Glutamatergic neuron (in vitro differentiated cells): ENCODE results near the gene NIPA2. TPM values are rescaled to one million over a fixed set of nuclear protein-coding genes. Genes with fewer than 3 reads are reported as not detected.

Experiments
- DNase-seq: peaks from one replicate; pipeline ENCODE4 v3.0.0; 2022
- H3K27ac Mint-ChIP-seq: one replicate; pipeline ENCODE4 v1.8.0; 2020; ENCODE audit warnings: mild to moderate bottlenecking, mixed read lengths, inconsistent platforms; ENCODE audit not compliant: unreplicated experiment
- H3K27me3 Mint-ChIP-seq: one replicate; pipeline ENCODE4 v1.8.0; 2020; ENCODE audit warnings: mild to moderate bottlenecking, moderate library complexity, mixed read lengths, inconsistent platforms; ENCODE audit not compliant: unreplicated experiment
- H3K36me3 Mint-ChIP-seq: one replicate; pipeline ENCODE4 v1.8.0; 2020; ENCODE audit warnings: mild to moderate bottlenecking, mixed read lengths, inconsistent platforms; ENCODE audit not compliant: unreplicated experiment
- H3K4me1 Mint-ChIP-seq: one replicate; pipeline ENCODE4 v1.8.0; 2020; ENCODE audit warnings: mild to moderate bottlenecking, low read depth, mixed read lengths, inconsistent platforms; ENCODE audit not compliant: unreplicated experiment
- H3K4me3 Mint-ChIP-seq: one replicate; pipeline ENCODE4 v1.8.0; 2020; ENCODE audit warnings: mild to moderate bottlenecking, mixed read lengths, inconsistent platforms; ENCODE audit not compliant: unreplicated experiment
- H3K9me3 Mint-ChIP-seq: one replicate; pipeline ENCODE4 v1.8.0; 2020; ENCODE audit warnings: mild to moderate bottlenecking, moderate library complexity, mixed read lengths, inconsistent platforms; ENCODE audit not compliant: unreplicated experiment
- total RNA-seq: library from RNA; stranded (reverse); fragmentation: NEBNext Ultra II Directional; extraction: Animal tissue kit (Norgen Biotek cat#: 25700); gene quantifications from one replicate; pipeline ENCODE4 v1.2.1, GENCODE V29; 2021; ENCODE audit not compliant: unreplicated experiment
- TF ChIP-seq, protein P1 (sequence below): fragments of 200-600 bp; sonication (generic); IDR thresholded peaks from one replicate; pipeline ENCODE4 v1.5.0; 2021; ENCODE audit not compliant: partially characterized antibody, unreplicated experiment

Gene NIPA2
- total RNA-seq, 1 donor from 2014 or later: 121 TPM

DNA sequence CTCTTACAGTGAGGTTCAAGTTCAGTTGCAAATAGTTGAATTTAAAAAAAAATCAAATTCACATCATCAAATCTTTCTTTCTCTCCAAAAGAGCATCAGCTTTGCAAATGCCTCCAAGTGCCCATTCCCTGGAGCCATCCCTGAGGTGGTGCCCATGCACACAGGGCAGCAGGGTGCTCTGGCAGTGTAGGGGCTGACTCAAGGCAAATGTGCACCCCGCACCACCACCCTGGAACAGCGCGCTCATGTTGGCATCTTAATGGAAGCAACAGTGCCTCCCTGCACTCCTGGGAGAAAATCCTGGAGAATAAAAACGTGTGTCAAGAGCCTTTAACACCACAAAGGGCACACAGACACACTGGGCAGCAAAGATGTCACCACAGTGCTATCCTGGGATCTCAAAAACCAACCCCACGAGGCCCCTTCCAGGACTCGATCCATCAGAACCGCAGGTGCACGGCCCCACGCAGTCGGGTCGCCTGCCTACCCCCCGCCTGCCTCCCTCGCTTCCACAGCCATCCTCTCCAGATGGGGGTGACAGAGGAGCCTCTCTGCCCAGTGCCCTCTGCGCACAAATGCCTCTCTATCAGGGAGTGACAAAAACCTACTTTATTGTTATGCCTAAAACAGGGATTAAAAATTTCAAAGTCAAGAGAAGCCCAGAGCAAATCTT, 50.8 kb downstream of the NIPA2 start:
- H3K27me3 Mint-ChIP-seq: peaks cover 12% of the 10 kb centered on the region
- H3K4me3 Mint-ChIP-seq: no peak overlapping the region
- peaks cover 10% of the 10 kb centered on the region for H3K9me3 Mint-ChIP-seq
- peaks cover 30% of the 10 kb centered on the region for H3K4me1 Mint-ChIP-seq
- no peak for DNase-seq
- peaks cover 18% of the 10 kb centered on the region for H3K36me3 Mint-ChIP-seq
- TF ChIP-seq, protein P1, sequence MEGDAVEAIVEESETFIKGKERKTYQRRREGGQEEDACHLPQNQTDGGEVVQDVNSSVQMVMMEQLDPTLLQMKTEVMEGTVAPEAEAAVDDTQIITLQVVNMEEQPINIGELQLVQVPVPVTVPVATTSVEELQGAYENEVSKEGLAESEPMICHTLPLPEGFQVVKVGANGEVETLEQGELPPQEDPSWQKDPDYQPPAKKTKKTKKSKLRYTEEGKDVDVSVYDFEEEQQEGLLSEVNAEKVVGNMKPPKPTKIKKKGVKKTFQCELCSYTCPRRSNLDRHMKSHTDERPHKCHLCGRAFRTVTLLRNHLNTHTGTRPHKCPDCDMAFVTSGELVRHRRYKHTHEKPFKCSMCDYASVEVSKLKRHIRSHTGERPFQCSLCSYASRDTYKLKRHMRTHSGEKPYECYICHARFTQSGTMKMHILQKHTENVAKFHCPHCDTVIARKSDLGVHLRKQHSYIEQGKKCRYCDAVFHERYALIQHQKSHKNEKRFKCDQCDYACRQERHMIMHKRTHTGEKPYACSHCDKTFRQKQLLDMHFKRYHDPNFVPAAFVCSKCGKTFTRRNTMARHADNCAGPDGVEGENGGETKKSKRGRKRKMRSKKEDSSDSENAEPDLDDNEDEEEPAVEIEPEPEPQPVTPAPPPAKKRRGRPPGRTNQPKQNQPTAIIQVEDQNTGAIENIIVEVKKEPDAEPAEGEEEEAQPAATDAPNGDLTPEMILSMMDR: no peak
- H3K27ac Mint-ChIP-seq: peak overlapping the region; percentile 96

DNA sequence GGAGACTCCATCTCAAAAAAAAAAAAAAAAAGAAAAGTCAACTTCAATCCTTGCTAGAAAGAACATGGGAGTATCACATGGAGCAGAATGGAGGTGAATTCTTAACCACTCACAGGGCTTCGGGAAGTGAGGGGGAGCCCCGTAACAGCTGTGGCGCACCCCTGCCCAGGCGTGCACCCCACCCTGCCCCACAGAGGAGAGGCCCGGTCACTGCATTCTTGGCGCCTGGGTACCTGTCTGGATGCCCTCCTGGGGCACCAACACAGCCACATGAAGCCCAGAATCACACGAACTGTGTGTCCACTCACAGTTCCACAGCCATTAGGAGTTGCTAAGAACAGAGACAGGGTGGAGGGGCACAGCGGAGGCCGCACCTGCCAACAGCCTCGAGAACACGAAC, 51.8 kb downstream of the NIPA2 start:
- peak overlapping the region; percentile 48 for H3K27ac Mint-ChIP-seq
- H3K27me3 Mint-ChIP-seq: peaks cover 12% of the 10 kb centered on the region
- TF ChIP-seq, protein P1: no peak
- H3K9me3 Mint-ChIP-seq: peaks cover 10% of the 10 kb centered on the region
- H3K4me3 Mint-ChIP-seq: no peak overlapping the region
- H3K4me1 Mint-ChIP-seq: peaks cover 30% of the 10 kb centered on the region
- DNase-seq: no peak
- H3K36me3 Mint-ChIP-seq: peaks cover 18% of the 10 kb centered on the region

DNA sequence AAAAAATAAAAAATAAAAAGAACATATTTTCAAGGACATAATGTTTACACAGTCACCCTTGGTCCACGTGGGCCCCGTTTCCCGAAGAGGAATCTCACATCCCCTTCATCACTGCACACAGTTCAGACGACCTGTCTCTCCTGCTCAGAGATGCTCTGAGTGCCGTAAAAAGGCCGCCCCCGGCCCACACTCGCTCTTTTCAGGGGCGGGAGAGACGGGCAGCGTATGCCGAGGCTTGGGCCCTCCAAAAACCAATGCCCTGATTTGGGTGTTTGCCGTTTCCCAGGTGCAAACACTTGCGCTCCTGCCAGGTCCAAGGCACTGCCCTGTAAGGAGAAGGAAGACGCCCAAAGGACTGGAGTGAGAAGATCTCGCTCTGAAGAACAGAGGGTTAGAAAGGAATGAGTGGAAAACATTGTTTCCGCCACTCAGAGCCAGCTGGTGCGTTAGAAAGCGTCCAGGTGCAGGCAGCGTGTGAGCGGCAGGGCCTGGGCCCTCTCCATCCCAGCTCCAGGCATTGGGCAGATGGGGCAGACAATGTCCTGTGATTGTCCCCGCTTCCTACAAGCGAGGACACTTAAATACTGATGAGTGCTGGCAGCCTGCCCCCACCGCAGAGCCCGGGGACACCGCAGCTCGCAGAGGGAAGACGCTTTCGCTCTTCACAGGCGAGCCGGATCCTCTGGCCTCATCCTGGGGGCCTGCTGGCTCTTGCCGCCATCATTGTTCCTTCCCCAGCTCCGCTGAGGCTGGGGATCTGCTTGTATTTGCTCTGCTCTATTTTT, 53.2 kb downstream of the NIPA2 start:
- DNase-seq: no peak
- Mint-ChIP-seq H3K27ac (peak overlapping the region; percentile 86), H3K9me3 (peaks cover 10% of the 10 kb centered on the region), H3K4me3 (peak overlapping the region; percentile 28), H3K27me3 (peaks cover 13% of the 10 kb centered on the region), H3K36me3 (peaks cover 18% of the 10 kb centered on the region), H3K4me1 (peaks cover 27% of the 10 kb centered on the region)
- TF ChIP-seq, protein P1: no peak

DNA sequence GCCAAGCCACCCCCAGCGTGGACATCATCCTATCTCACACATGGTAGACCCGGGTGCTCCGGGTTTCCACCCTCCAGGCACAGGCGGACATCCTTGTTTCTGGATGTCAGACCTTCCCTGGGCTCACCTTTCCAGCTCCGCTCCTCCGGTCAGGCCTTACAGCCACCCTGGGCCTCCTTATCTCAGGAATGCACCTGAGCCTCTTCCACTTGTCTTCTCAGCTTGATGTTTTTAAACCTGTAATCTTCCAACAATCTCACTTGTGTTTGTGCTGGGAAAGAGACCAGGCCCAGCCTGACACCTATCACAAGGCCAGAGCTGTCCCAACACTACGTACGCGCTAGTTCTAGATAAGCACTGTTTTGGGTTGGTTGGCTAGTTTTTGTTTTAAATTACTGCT, 53.9 kb downstream of the NIPA2 start:
- DNase-seq: no peak
- Mint-ChIP-seq H3K27me3 (peaks cover 11% of the 10 kb centered on the region), H3K27ac (peak overlapping the region; percentile 86), H3K36me3 (peaks cover 23% of the 10 kb centered on the region), H3K4me3 (peak overlapping the region; percentile 28), H3K4me1 (peaks cover 20% of the 10 kb centered on the region), H3K9me3 (peaks cover 6% of the 10 kb centered on the region)
- TF ChIP-seq, protein P1: no peak

DNA sequence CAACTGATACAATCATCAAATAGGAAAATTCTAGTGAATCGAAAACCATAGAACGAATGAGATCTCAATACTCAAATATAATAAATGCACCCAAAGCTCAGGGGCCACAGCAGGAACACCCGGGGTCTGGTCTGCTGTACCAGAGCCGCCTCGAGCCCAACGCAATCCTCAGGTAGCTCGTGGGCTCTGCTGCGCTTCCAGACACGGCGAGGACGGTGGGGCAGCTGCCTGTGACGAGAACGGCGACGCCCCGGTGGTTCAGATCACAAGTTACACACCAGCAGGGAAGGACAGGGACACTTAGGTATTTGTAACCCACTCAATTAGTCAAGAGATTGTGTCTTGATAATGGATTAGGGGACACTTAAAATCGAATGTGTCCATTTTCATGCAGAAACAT, 54.6 kb downstream of the NIPA2 start:
- H3K27ac Mint-ChIP-seq: no peak overlapping the region
- peaks cover 6% of the 10 kb centered on the region for H3K9me3 Mint-ChIP-seq
- H3K4me1 Mint-ChIP-seq: peaks cover 12% of the 10 kb centered on the region
- no peak overlapping the region for H3K4me3 Mint-ChIP-seq
- peaks cover 7% of the 10 kb centered on the region for H3K27me3 Mint-ChIP-seq
- H3K36me3 Mint-ChIP-seq: peaks cover 23% of the 10 kb centered on the region
- TF ChIP-seq, protein P1: no peak
- DNase-seq: no peak
